K562 (cell line): ENCODE data around the gene KCNK6.

Experiments used
- CTCF ChIP-seq, 3 experiments: IDR thresholded peaks in 2 of 3; conservative IDR thresholded peaks in 1 of 3; 2 replicates each; pipeline ENCODE4 v1.5.1; 2011 to 2012; ENCODE audit warnings: low read length in 3 of 3, mild to moderate bottlenecking in 3 of 3, control low read depth in 2 of 3, improper control_type of control experiment in 1 of 3, inconsistent platforms in 1 of 3, low read depth in 1 of 3, mixed read lengths in 1 of 3, moderate library complexity in 1 of 3; ENCODE audit not compliant: insufficient read depth in 2 of 3
- GATA2 ChIP-seq: sonication (generic); formaldehyde crosslinking; IDR thresholded peaks from 2 replicates; pipeline ENCODE4 v1.4.0; 2020; ENCODE audit warnings: mild to moderate bottlenecking, missing genetic modification reagents
- HNRNPUL1 ChIP-seq: fragments of 200-400 bp; formaldehyde crosslinking; IDR thresholded peaks from 2 replicates; pipeline ENCODE4 v1.6.1; 2017; ENCODE audit warnings: low read length
- JUND ChIP-seq, 2 experiments: IDR thresholded peaks; 2 replicates in 1 of 2; 3 replicates in 1 of 2; pipeline ENCODE4 v1.6.1; 2011; ENCODE audit warnings: borderline replicate concordance in 2 of 2, low read depth in 2 of 2, low read length in 2 of 2, improper control_type of control experiment in 1 of 2, missing biosample characterization in 1 of 2, missing genetic modification characterization in 1 of 2, missing genetic modification reagents in 1 of 2
- NBN ChIP-seq: fragments of 450-650 bp; IDR thresholded peaks from 2 replicates; pipeline ENCODE4 v1.6.1; 2016; ENCODE audit warnings: low read depth, mild to moderate bottlenecking
- NR2C1 ChIP-seq, 2 experiments: fragments of 450-650 bp; IDR thresholded peaks; 2 replicates each; pipeline ENCODE4 v1.6.1; 2017; ENCODE audit warnings: mild to moderate bottlenecking in 2 of 2, antibody characterized with exemption in 1 of 2, inconsistent platforms in 1 of 2, missing compliant biosample characterization in 1 of 2, missing genetic modification characterization in 1 of 2

- TF ChIP-seq HNRNPUL1 (no peak), JUND (IDR thresholded peaks at IDR 0.05; ENCODE audit: borderline replicate concordance, low read depth, low read length) (no peak), JUND (tag; IDR thresholded peaks at IDR 0.05; ENCODE audit: borderline replicate concordance, low read depth, low read length) (no peak), GATA2 (no peak), CTCF (IDR thresholded peaks at IDR 0.05 in 2 of 3, conservative IDR thresholded peaks at IDR 0.05 in 1 of 3; ENCODE audit: insufficient read depth in 2 of 3, low read depth in 1 of 3, low read length in 3 of 3) (no peak), NR2C1 (IDR thresholded peaks at IDR 0.05) (no peak), NR2C1 (tag; IDR thresholded peaks at IDR 0.05) (no peak), NBN (no peak)
Observed at GRCh38 chr19:38329651-38330050, 10.0 kb downstream of the KCNK6 start.
